Measurements from ENCODE around the gene MTIF3.
A peak's percentile ranks its signal among the peaks of the same experiment; 100 is the strongest.

Gene MTIF3, protein sequence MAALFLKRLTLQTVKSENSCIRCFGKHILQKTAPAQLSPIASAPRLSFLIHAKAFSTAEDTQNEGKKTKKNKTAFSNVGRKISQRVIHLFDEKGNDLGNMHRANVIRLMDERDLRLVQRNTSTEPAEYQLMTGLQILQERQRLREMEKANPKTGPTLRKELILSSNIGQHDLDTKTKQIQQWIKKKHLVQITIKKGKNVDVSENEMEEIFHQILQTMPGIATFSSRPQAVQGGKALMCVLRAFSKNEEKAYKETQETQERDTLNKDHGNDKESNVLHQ

DNA sequence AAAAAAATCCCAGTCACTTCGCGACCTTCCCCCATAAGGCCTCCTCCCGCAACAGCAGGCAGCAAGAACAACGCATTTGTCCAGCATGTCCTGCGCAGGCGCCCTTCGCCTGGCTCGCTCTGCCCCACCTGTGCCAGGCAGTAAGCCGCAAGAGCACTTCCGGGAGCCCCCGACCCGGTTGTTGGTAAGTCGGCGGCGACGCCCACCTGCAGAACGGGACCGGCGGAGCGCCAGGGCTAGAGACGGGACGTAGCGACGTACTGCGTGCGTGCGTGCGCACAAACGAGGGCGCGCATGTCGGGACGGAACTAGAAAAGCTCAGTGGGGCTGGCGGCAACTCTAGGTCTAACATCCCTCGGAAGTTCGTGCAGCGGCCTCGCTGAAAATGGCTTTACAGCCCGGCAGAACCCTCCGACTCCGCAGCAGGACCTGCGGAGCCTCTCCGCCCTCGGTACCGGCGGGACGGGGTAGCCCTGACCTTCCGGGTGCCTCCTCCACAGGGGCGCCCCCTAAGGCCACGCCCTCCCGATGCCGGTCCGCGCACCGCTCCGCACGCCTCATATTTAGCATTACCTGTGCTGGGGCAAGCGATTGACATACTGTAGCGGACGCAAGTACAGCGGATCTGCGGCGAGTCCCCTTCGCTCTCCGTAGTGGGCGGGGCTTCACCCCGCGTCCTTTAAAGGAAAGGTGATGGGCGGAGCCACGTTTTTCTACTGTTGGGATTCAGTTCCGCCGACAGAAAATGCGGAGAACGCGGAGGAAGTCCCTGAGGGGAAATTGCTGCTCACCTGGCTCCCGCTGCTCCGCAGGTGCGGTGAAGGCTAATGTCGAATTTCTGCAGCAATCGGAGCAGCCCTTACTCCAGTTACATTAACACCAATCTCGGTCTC, at the start of gene MTIF3:
Gene MTIF3 (minus strand): TSS at position 629 of the 893 bp plus-strand sequence. CDS start 10,116 bp downstream, outside the sequence.
- DNase-seq, result peak; percentile 94

- DNase-seq, result peak; percentile 66
Observed at GRCh38 chr13:27497563-27498230, 47.3 kb upstream of the MTIF3 start.

DNA sequence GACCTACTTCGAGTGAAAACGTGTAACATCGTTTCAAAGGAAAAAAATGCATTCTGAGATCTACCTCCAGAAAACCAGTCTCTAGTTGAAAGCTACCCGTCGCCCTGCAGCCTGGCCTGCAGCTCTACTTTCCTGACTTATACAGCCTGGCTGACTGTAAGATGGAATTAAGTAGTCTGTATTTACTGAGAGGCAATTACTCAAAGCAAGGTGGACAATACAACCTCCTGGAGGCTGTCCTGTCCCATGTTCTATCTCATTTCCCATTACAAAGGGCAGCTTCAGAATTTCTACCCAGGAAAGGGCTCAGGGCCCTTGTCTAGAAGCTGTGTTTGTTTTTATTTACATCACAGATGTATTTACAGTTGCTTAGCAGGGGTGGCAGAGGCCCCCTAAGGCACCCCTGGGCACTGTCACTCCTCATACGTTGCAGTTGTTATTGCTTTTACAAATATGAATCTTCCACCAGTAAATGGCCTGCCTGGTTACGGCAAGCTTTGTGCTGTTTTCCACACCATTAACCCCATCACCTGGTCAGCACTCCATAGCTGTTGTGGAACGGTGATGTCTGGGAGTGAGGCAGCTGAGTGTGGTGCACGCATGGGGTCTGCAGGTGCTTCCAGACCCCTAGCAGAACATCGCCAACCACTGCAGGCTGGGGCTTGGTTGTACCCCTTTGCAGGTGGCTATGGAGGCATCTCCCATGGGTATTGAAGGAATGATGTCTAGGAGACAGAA, 46.3 kb upstream of the MTIF3 start:
- DNase-seq, result no peak

- DNase-seq, result no peak
Observed at GRCh38 chr13:27496006-27496405, 45.6 kb upstream of the MTIF3 start.

GRCh38 chr13:27495551-27495950, 45.2 kb upstream of the MTIF3 start:
- DNase-seq, result no peak

GRCh38 chr13:27493981-27494380, 43.6 kb upstream of the MTIF3 start:
- no peak for DNase-seq

DNA sequence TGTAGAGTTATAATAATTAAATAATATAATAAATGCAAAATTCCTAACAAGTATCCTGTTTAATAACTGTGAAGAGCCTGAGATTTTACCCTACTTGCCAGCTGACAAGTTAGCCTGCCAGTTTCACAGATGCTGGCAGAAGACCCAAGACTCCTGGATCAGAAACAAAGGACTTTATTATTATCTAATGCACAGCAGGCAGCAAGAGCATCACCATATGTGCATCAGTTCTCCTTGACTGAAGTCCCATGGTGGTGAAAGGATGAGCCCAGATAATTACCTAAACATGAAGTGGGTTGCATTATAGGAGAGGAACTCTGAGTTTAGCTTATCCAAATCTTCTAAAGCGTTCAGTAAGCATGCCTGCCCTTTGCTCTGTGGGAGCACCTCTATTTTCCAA, 39.1 kb upstream of the MTIF3 start:
- DNase-seq, result no peak

DNA sequence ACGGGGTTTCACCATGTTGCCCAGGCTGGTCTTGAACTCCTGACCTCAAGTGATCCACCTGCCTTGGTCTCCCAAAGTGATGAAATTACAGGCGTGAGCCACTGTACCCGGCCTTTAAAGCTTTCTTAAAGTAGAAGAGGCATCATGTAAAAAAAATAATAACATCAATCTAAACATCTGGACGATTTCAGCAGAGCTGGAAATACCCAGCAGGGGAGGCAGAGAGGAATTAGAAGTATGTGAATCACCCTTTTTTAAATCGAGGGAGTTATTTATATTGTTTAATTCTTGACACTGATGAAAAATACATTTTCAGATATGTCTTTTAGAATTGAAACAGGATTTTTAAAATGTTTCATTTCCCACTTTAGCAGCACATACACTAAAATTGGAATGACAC, 37.4 kb upstream of the MTIF3 start:
- no peak for DNase-seq

- DNase-seq, result no peak
Observed at GRCh38 chr13:27483421-27483820, 33.1 kb upstream of the MTIF3 start.

GRCh38 chr13:27482983-27483382, 32.6 kb upstream of the MTIF3 start:
- no peak for DNase-seq

- no peak for DNase-seq
Observed at GRCh38 chr13:27481766-27482165, 31.4 kb upstream of the MTIF3 start.

- no peak for DNase-seq
Observed at GRCh38 chr13:27476943-27477703, 26.8 kb upstream of the MTIF3 start.

DNA sequence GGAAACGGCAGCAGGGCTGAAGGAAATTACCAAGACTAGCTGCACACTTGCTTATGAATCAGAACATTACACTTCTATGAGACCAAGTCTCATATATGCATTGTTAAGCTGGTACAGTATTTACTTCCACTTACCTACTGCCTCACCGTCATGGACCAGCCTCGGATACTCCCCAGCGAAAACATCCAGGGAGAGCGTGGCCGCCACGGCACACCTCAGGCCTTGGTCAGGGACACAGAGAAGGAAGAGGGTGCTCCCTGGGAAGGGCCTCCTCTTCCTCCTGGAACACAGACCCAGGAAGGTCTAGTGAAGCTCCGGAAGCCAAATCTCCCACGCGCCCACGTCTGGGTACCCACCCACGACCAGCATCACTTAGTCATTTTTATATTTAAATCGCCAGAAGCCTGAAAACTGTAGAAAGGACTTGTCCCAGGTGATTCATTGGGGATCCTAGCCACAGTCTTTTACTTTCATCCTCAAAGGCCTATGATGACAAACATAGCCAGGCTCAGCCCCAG, 24.4 kb upstream of the MTIF3 start:
- DNase-seq, result no peak

DNA sequence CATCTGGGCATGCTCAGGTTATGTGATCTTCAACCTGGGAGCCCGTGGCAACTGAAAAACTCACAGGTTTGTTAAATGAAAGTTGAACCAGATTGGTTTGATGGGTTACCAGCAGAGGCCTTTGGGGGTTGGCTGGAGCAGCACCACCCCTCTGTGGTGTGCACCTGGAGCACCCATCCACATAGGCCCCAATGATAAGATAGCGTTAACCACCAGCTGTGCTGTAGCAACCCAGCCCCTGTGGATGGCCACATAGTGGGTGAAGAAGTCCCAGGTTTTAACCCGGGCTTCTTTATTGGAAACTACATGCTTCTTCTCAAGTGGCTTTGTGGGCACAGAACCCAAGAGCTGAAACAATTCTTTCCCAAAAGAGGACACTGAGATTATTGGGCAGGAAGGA, 22.6 kb upstream of the MTIF3 start:
- no peak for DNase-seq

DNA sequence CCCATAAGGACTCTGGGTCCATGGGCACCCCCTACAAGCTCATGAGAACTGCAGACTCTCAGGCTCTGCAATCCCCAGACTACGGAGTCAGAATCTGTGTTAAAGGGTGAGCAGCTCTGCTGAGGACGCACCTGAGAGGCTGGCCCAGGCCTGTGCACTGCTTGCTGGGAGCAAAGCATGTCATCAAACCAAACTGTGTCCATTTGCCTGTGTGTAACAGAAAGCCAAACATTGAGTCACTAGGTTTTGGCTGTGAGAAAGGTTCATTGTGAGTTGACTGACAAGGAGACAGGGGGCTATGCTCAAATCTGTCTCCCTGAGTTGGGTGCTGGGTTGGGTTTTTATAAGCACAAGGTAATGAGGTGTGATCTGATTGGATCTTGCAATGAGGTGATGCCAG, 22.1 kb upstream of the MTIF3 start:
- DNase-seq, result no peak

DNA sequence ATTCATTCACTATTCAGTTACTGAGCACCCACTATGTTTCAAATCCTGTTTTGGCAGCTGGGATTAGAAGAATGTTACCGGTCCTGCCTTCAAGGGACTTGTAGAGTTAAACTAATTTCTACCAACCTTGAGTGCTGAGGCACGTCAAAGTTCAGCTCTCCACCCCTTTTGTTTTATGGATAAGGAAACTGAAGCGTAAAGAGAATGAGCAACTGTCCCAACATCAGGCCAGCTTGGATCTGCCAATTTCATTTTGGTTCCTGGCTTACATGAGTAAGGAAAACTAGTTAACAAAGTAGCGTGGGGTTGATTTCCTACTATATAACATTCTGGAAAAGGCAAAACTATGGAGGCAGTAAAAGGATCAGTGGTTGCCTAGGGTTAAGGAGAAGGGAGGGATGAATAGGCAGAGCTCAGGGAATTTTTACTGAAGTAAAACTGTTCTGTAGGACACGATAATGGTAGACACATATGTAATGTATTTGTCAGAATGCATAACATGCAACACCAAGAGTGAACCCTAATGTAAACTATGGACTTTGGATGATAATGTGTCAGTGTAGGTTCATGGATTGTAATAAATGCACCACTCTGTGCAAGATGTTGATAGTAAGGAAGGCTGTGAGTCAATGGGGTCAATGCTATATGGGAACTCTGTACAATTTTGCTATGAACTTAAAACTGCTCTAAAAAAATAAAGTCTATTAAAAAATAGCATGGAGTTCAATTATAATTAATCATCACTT, 19.9 kb upstream of the MTIF3 start:
- no peak for DNase-seq

DNA sequence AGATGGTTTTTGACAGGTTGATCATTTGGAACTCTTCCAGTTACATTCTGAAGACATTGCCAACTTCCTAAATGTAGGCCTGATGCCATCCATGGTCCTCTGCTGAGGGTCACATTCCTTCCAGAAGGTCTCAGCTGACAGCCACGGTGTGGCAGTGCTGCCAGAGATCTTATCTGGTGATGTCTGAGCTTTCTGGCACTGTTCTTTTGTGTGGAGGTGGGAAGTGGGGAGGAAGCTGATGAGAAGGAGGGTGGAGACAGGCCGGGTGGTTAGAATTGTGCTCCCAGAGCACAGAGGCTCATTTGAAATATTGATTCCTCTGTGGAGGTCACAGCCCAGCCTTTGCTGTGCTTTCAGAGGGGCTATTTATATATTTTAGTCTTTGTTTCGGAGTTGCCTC, 16.1 kb upstream of the MTIF3 start:
- DNase-seq, result no peak

DNA sequence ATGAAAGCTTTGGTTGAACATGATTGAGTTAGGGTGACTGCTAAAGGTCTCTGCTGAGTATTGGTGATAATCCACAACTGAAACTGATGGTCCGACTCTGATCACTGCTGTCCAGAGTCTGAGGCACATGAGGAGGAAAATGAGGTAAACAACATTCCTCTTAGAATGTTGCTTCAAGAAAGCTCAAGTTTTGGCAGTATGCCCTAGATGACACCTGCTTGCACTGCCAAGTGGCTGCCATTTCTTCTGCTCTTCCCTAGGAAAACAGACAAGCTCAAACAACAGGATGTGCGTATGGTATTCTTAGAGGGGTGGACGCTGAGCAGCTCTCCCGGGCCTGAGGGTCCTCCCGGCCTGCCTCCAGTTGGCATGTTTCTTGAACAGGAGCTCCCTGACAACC, 15.2 kb upstream of the MTIF3 start:
- no peak for DNase-seq

- DNase-seq, result no peak
Observed at GRCh38 chr13:27463500-27463899, 13.1 kb upstream of the MTIF3 start.

GRCh38 chr13:27461940-27462584, 11.7 kb upstream of the MTIF3 start:
- DNase-seq, result no peak
